Liver (tissue), 3 donors: ENCODE measurements around the gene TEX19.

ENCODE experiments used
- ATF3 ChIP-seq: IDR thresholded peaks from 2 replicates; pipeline ENCODE4 v1.6.1; 2016; ENCODE audit warnings: antibody characterized with exemption
- CTCF ChIP-seq: fragments of 150-350 bp; IDR thresholded peaks from 2 replicates; pipeline ENCODE4 v1.5.1; 2017; ENCODE audit warnings: improper control_type of control experiment, low read depth, low read length; ENCODE audit not compliant: missing input control
- EGR1 ChIP-seq, 2 donors: IDR thresholded peaks; 2 replicates each; pipeline ENCODE4 v1.6.1; 2016 to 2018; ENCODE audit warnings: antibody characterized with exemption in 2 of 2, low read depth in 2 of 2
- MAX ChIP-seq: IDR thresholded peaks from 2 replicates; pipeline ENCODE4 v1.6.1; 2016; ENCODE audit warnings: antibody characterized with exemption
- YY1 ChIP-seq: IDR thresholded peaks from 2 replicates; pipeline ENCODE4 v1.6.1; 2016; ENCODE audit warnings: antibody characterized with exemption, mild to moderate bottlenecking
- donor health status: healthy.
- donor health status: healthy.

- TF ChIP-seq CTCF (no peak), YY1 (no peak), MAX (no peak), EGR1 (IDR thresholded peaks at IDR 0.05; ENCODE audit: low read depth in 2 of 2) (no peak), ATF3 (no peak)
These were observed 38.6 kb downstream of the TEX19 start for GRCh38 chr17:82397449-82398335.
